AG04450 (cell line): ENCODE results near the gene ATP11A. TPM values are rescaled to one million over a fixed set of nuclear protein-coding genes. Genes with fewer than 3 reads are reported as not detected.

Experiments used
- CTCF ChIA-PET: fragments of 300-600, 350-600 bp; formaldehyde crosslinking; extraction: SDS; loops from one replicate; lab custom pipeline; 2022; ENCODE audit warnings: antibody characterized with exemption, inconsistent platforms; lab: Charles Lee
- POLR2A ChIA-PET: fragments of 350-600 bp; formaldehyde crosslinking; extraction: SDS; loops from one replicate; lab custom pipeline; 2021; ENCODE audit warnings: antibody characterized with exemption, inconsistent platforms; lab: Yijun Ruan, JAX
- DNase-seq: peaks from one replicate; pipeline ENCODE4 v3.0.0-alpha.2; 2011; ENCODE audit warnings: low read depth, low spot score
- H3K27ac ChIP-seq: one replicate; pipeline ENCODE4 v1.5.1; 2012; ENCODE audit warnings: low read depth, low read length, control low read depth
- H3K27me3 ChIP-seq: one replicate; pipeline ENCODE4 v1.6.0; 2012; ENCODE audit warnings: low read length; ENCODE audit not compliant: control insufficient read depth, insufficient read depth
- H3K4me3 ChIP-seq: 2 replicates; pipeline ENCODE4 v1.5.1; 2011; ENCODE audit warnings: mild to moderate bottlenecking, low read depth, low read length, control low read depth
- H3K9me3 ChIP-seq: 2 replicates; pipeline ENCODE4 v1.5.1; 2012; ENCODE audit warnings: low read length; ENCODE audit not compliant: control insufficient read depth, insufficient read depth
- CTCF ChIP-seq: IDR thresholded peaks from 2 replicates; pipeline ENCODE4 v1.5.1; 2011; ENCODE audit warnings: low read depth, low read length, control low read depth, inconsistent platforms
- polyA plus RNA-seq: library from polyadenylated mRNA; depleted of rRNA; stranded (reverse); fragments of >200 nt; gene quantifications from 2 replicates; pipeline ENCODE4 v1.2.3, GENCODE V29; 2011

Gene ATP11A
- polyA plus RNA-seq, 1 experiment: 5.8 TPM

GRCh38 chr13:112690283-112690929 lies 568 bp downstream of the ATP11A start:
- POLR2A ChIA-PET: interaction anchor here (1.6 kb wide), 2 partner anchors 22 to 50 kb away, joined by 6 to 7 read pairs; no protein-coding TSS in a partner anchor
- H3K4me3 ChIP-seq: peak overlapping the region; percentile 73
- DNase-seq: no peak

GRCh38 chr13:112692104-112692503 lies 2.3 kb downstream of the ATP11A start:
- H3K27me3 ChIP-seq: no peaks in the 10 kb centered on the region
- CTCF ChIA-PET: interaction anchor here (2.2 kb wide), 1 partner anchor 182 kb away, joined by 5 read pairs; no protein-coding TSS in a partner anchor
- no peak for TF ChIP-seq CTCF
- peak overlapping the region; percentile 73 for H3K4me3 ChIP-seq
- peaks cover 3% of the 10 kb centered on the region; the same call in 1 of the 2 replicates for H3K9me3 ChIP-seq
- no peak overlapping the region for H3K27ac ChIP-seq
- no peak for DNase-seq
- POLR2A ChIA-PET: interaction anchor here (0.5 kb wide), 1 partner anchor 31 kb away, joined by 3 read pairs; no protein-coding TSS in a partner anchor

More at GRCh38 chr13:112690283-112690929, 568 bp downstream of the ATP11A start:
- Histone ChIP-seq H3K9me3 (peaks cover 3% of the 10 kb centered on the region; the same call in 1 of the 2 replicates), H3K27me3 (no peaks in the 10 kb centered on the region), H3K27ac (no peak overlapping the region)
- CTCF ChIA-PET: interaction anchor here (0.7 kb wide), 1 partner anchor 183 kb away, joined by 3 read pairs; no protein-coding TSS in a partner anchor
- no peak for TF ChIP-seq CTCF

- ChIA-PET CTCF (interaction anchor here (2.2 kb wide), 1 partner anchor 182 kb away, joined by 5 read pairs; no protein-coding TSS in a partner anchor), POLR2A (no interaction called here)
- H3K4me3 ChIP-seq: no peak overlapping the region
- no peak for TF ChIP-seq CTCF
- peaks cover 3% of the 10 kb centered on the region; the same call in 1 of the 2 replicates for H3K9me3 ChIP-seq
- no peak for DNase-seq
- H3K27me3 ChIP-seq: no peaks in the 10 kb centered on the region
- H3K27ac ChIP-seq: no peak overlapping the region
Measured at GRCh38 chr13:112692586-112692985, 2.7 kb downstream of the ATP11A start.

GRCh38 chr13:112693831-112694497 lies 4.1 kb downstream of the ATP11A start:
- ChIA-PET POLR2A (interaction anchor here (1.0 kb wide), 1 partner anchor 20 kb away, joined by 7 read pairs; no protein-coding TSS in a partner anchor), CTCF (interaction anchor here (1.1 to 2.2 kb wide), 2 partner anchors 53 to 180 kb away, joined by 3 to 5 read pairs; no protein-coding TSS in a partner anchor)
- no peak for TF ChIP-seq CTCF
- H3K4me3 ChIP-seq: no peak overlapping the region
- H3K27me3 ChIP-seq: no peaks in the 10 kb centered on the region
- H3K27ac ChIP-seq: no peak overlapping the region
- H3K9me3 ChIP-seq: peaks cover 3% of the 10 kb centered on the region; the same call in 1 of the 2 replicates
- peak; percentile 41 for DNase-seq
